ENCODE results near the gene CFP.

CFP gene

GRCh38 chrX:47659421-47659726 is 29.6 kb upstream of the CFP start:
- no peak for DNase-seq (ENCODE audit: low read depth)
- peak overlapping the region; percentile 80 for H3K4me3 ChIP-seq (ENCODE audit: low read depth, low read length)
- TF ChIP-seq CTCF (IDR thresholded peaks at IDR 0.05; ENCODE audit: low read depth, low read length, missing control alignments) = no peak

GRCh38 chrX:47658684-47659420 is 29.1 kb upstream of the CFP start, which contains the start of gene UXT:
UXT (minus strand) TSS chrX:47659180; CDS start chrX:47658927, 253 bp downstream.
- peak; percentile 81 for DNase-seq (ENCODE audit: low read depth)
- TF ChIP-seq CTCF (IDR thresholded peaks at IDR 0.05; ENCODE audit: low read depth, low read length, missing control alignments) = no peak
- peak within 1 kb of the TSS; percentile 80 for H3K4me3 ChIP-seq (ENCODE audit: low read depth, low read length)

GRCh38 chrX:47658301-47658683 is 28.6 kb upstream of the CFP start:
- no peak for TF ChIP-seq CTCF (IDR thresholded peaks at IDR 0.05; ENCODE audit: low read depth, low read length, missing control alignments)
- DNase-seq (ENCODE audit: low read depth) = no peak
- peak overlapping the region; percentile 80 for H3K4me3 ChIP-seq (ENCODE audit: low read depth, low read length)

- H3K4me3 ChIP-seq (ENCODE audit: low read depth, low read length) = peak overlapping the region; percentile 54
- TF ChIP-seq CTCF (IDR thresholded peaks at IDR 0.05; ENCODE audit: low read depth, low read length, missing control alignments) = no peak
- DNase-seq (ENCODE audit: low read depth) = no peak
Measured at GRCh38 chrX:47651043-47651905, 21.5 kb upstream of the CFP start.

- DNase-seq (ENCODE audit: low read depth) = peak; percentile 91
- peak within 1 kb of the TSS; percentile 79 for H3K4me3 ChIP-seq (ENCODE audit: low read depth, low read length)
- TF ChIP-seq CTCF (IDR thresholded peaks at IDR 0.05; ENCODE audit: low read depth, low read length, missing control alignments) = no peak
Measured at GRCh38 chrX:47650164-47651042, 20.7 kb upstream of the CFP start, which contains the start of gene ELK1. ELK1 (minus strand) TSS chrX:47650563; CDS start chrX:47641441, 9,122 bp downstream.

GRCh38 chrX:47649781-47650163 is 20.0 kb upstream of the CFP start:
- no peak for TF ChIP-seq CTCF (IDR thresholded peaks at IDR 0.05; ENCODE audit: low read depth, low read length, missing control alignments)
- no peak for DNase-seq (ENCODE audit: low read depth)
- H3K4me3 ChIP-seq (ENCODE audit: low read depth, low read length) = peak overlapping the region; percentile 79
